ENCODE measurements around the gene HIF1A.
"Not testable (repeated sequence)": the region's sequence is repeated elsewhere in the genome, so short reads cannot be mapped to it uniquely, and the experiment has no call there.

The HIF1A gene

DNA sequence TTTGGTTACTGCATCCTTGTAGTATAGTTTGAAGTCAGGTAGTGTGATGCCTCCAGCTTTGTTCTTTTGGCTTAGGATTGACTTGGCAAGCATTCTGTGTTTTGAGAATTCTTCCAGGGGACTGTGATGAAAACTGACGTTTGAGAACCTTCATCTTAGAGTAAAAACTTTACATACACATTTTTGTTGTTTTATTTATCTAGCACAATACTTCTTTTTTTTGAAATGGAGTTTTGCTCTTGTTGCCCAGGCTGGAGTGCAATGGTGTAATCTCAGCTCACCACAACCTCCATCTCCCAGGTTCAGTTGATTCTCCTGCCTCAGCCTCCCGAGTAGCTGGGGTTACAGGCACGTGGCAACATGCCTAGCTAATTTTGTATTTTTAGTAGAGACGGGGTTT, 13.4 kb downstream of the HIF1A start:
- not testable (repeated sequence) for DNase-seq (ENCODE audit: low read depth)

DNA sequence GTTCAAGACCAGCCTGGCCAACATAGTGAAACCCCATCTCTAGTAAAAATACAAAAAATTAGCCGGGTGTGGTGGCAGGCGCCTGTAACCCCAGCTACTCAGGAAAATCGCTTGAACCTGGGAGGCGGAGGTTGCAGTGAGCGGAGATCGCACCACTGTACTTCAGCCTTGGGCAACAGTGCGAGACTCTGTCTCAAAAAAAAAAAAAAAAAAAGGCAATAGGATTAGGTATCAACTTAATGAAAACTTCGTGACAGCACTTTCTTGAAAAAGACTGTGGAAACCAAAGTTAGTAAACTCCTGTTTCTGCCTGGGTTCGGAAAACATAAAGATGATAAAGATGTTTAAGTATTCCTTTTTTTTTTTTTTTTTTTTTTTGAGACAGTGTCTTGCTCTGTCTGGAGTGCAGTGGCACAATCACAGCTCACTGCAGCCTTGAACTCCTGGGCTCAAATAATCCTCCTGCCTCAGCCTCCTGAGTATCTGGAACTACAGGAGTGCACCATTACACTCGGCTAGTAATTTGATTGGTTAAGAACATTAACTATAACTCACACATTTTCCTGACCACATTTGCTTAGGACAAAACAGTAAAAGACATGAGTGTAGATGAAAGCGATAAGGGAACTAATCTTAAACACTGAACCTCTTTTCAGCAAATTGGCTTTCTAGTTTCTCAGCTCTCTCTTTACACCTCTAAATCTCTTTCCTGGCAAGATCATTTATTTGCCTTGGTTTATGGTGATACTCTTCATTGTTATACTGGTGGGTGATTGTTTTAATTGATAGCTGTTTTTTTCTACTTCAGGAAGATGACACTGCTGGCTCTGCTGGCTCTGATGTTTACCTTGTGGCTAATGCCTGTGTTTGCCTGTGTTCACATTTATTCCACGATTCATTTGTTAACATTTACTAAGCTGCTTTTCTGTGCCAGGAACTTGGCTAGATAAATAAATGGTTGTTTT, 15.8 kb downstream of the HIF1A start:
- DNase-seq (ENCODE audit: low read depth) = no peak

DNA sequence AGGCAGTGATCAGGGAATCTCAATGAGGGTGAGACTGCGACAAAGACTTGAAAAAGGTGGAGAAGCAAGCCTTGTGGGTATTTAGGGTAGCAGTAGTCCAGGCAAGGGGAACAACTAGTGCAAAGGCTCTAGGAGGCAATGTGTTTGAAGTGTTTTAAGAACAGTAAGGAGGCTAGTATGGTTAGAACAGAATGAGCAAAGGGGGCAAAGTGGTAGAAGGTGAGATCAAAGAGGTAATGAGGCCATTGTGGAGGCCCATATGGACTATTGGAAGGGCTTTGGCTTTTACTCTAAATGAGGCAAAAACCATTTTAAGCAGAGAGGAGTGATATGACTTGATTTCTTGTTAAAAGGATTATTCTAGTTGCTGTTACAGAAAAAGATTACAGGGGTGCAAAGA, 16.8 kb downstream of the HIF1A start:
- DNase-seq (ENCODE audit: low read depth) = no peak

DNA sequence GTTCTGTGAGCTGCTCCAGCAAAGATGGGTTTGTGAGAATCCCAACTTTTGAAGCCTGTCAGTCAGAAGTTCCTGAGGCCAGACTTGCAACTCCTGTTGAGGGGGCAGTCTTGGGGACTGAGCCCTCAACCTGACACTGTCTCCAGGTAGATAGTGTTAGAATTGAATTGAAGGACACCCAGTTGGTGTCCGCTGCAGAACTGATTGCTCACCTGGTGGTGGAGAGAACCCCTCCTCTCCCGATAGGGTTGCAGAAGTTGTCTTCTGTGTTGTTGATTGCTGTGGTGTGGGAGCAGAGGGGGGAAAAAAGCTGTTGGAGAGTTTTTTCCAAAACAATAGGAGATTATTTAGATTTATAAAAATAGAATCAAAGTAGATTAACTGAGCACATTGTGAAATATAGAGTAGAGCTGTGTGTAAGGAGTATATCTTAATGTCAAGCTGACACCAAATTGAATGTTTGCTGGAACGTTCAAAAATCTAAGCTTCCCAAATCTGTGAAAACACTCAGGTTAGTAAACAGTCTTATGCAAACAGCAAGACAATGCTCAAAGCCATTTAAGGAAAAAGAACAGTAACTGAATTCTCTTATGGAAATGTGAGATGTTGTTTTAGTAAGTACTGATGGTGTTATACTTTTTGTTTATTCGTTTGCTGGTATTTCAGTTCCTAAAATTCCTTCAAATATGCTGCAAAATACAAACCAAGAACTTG, 18.6 kb downstream of the HIF1A start:
- DNase-seq (ENCODE audit: low read depth) = no peak

DNA sequence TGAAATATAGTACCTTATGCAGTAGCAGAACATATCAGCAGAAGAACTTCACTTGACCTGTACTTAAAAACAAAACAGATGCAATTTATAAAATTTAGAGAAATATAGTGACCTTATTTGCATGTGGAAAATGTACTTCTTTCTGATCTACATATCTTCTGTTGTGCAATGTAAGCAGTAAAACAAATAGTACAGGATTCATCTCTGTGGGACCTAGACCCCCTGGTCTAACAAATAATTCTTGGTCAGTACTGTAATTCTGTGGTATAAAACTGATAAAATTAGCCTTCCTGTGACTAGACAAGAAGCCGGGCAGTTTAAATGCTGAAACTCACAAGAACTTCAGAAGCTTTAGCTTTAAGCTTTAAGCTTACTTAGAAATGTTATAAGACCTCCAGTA, 21.6 kb downstream of the HIF1A start:
- DNase-seq (ENCODE audit: low read depth) = no peak

DNA sequence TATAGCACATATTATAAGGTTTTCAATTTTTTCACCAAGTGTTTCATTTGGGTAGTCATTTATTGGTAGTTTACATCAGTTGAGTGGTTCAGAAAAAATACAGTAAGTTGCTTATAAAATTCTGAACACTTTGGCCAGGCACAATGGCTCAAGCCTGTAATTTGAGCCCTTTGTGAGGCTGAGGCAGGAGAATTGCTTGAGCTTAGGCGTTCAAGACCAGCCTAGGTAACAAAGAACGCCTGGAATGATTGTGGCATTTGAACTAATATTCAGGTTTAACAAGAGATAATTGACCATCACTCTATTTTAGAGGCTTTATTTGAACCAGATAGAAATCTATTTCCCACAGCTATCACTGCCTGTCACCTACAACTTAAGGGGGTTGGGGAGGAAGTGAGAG, 22.7 kb downstream of the HIF1A start:
- DNase-seq (ENCODE audit: low read depth) = no peak

DNA sequence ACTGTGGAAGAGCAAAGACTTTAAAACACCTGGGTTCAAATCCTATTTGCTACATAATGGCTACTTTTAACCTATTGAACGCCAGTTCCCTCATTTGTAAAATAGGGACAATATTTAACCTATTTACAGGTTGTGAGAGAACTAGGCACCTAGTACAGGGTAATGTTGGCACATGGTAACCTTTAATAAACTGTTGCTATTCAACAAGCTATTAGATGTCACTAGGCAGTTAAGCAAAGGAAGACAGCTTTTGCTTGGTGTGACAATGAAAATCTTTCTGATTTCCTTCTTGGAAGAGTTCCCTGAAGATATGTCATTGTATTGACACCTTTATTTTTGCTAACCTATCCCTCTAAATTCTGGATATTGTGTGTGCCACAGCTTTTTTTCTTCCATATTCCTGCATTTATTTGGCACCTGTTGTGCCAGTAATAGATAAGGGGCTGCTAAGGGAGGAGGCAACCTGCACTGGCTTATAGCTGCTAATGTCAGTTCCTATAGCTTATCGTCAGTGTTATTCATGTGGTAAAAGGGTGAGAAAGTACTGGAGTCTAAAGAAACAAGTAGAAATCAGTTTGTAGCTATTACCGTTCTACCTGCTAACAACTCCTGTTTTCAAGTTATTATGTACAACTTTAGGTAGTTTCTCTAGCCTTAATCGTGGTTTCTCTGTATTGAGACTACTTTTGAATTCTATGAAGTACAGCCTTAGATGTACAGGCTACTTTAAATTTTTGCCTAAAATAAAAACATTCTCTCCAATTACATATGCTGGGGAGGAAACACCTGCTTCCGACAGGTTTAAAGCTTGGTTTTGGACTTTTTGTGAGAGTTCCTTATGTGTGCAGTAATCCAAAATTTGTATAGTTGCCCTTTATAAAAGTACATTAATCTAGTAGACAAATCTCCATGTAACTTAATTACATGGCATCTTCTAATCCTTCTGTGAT, 24.3 kb downstream of the HIF1A start:
- no peak for DNase-seq (ENCODE audit: low read depth)

DNA sequence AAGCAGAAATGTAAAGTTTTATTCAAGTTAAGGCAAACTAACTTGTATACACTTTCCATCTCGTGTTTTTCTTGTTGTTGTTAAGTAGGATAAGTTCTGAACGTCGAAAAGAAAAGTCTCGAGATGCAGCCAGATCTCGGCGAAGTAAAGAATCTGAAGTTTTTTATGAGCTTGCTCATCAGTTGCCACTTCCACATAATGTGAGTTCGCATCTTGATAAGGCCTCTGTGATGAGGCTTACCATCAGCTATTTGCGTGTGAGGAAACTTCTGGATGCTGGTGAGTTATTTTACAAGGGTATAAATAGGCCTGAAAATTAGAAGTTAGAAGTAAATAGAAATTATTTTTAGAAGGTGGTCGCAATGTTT, 25.0 kb downstream of the HIF1A start:
- no peak for DNase-seq (ENCODE audit: low read depth)

DNA sequence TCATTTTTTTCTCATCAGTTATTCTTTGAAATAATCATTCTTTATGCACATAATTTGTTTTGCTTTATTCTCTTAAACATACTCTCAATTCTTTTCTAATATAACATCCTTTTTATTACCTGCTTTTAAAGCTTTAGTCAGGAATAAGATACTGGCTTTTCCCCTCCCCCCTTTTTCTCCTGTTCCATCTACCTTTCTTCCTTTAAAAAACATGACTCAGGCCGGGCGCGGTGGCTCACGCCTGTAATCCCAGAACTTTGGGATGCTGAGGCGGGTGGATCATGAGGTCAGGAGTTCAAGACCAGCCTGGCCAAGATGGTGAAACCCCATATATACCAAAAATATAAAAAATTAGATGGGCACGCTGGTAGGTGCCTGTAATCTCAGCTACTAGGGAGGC, 25.4 kb downstream of the HIF1A start:
- no peak for DNase-seq (ENCODE audit: low read depth)

DNA sequence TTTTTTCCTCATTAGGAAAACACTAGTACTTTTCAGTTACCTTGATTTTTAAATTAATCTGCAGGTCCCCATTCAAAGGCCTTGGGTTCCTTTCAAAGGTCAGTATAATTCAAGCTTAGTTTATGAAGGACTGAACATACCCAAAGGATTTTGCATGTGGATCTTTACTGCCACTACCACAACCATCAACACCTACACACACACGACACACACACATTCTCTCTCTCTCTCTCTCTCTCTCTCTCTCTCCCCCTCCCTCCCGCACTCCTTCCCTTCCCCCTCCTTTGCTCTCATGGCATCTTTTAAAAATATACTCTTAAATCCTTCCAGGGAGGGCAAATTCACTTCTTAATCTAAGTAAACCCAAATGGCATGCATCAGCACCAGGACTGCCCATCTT, 28.8 kb downstream of the HIF1A start:
- no peak for DNase-seq (ENCODE audit: low read depth)

DNA sequence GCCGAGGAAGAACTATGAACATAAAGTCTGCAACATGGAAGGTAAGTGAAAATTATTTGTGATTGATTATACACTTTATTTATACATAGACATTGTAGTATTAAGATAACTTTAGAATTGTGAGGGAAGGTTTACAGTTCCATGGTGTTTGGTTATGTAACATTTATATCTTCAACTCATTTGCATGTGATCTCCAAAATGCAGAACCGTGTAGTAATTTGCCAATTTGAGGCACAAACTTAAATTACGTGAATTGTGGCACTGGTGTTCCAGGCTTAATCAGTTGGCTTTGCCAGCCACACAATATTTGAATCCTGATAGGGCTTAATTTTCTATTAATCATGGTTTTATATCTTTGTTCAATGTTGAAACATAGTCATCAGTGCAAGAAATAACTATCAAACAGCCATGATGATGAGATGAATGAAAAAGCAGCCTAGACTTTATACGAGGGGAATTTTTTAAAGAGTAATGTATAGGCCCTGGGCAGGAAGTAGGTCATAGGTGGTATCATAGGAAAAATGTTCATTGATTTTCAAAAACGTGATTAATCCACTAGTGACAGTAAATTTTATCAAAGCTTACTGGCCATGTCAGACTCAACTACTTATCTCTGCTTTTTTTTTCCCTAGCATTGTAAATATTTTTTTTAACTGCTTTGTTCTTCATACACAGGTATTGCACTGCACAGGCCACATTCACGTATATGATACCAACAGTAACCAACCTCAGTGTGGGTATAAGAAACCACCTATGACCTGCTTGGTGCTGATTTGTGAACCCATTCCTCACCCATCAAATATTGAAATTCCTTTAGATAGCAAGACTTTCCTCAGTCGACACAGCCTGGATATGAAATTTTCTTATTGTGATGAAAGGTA, 31.7 kb downstream of the HIF1A start:
- no peak for DNase-seq (ENCODE audit: low read depth)

DNA sequence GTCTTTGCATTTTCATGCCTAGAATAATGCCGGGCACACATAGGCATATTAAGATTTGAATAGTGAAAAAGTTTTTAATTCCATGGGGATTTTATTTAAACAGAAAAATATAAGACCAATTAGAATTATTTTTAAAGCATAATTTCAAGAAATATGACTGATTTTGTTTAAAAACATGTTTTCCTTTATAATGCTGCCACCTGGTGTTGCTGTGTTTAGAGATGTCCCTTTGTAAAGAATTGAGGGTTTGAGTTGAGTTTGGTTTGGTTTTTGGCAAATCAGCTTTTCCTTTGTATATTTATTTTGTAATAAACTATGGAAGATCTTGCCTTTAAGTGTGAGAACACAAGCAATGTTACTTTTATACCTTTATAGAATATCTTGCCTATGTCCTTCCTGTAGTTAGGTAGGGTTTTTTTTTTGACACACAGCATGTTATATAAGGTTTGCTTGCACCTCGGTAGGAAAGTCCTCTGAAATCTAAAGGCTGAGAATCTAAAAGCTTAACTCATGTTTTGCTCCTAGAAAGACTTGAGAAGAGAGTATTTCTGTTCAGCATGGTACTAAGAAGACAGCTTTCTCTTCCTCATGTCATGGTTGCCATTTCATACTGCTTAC, 35.6 kb downstream of the HIF1A start:
- DNase-seq (ENCODE audit: low read depth) = no peak

DNA sequence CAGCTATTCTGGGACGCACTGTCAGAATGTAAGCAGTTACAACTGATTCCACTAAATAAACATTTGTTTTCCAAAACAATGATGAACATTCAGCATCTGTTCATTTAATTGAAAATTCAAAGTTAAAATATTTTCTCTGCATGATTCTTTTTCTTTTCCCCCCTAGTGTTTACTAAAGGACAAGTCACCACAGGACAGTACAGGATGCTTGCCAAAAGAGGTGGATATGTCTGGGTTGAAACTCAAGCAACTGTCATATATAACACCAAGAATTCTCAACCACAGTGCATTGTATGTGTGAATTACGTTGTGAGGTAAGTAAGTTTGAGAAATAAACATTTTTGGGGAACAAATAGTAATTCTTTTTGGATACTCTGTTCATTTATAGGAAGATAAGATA, 38.7 kb downstream of the HIF1A start:
- no peak for DNase-seq (ENCODE audit: low read depth)

DNA sequence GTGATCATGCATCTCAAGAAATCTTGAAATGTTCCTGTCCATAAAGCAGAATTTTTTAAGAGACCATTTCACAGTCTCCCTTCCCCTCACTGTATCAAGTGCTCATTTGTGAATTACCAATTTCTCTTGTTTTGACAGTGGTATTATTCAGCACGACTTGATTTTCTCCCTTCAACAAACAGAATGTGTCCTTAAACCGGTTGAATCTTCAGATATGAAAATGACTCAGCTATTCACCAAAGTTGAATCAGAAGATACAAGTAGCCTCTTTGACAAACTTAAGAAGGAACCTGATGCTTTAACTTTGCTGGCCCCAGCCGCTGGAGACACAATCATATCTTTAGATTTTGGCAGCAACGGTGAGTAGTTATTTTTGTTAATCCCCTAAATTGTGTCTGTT, 41.4 kb downstream of the HIF1A start:
- no peak for DNase-seq (ENCODE audit: low read depth)

DNA sequence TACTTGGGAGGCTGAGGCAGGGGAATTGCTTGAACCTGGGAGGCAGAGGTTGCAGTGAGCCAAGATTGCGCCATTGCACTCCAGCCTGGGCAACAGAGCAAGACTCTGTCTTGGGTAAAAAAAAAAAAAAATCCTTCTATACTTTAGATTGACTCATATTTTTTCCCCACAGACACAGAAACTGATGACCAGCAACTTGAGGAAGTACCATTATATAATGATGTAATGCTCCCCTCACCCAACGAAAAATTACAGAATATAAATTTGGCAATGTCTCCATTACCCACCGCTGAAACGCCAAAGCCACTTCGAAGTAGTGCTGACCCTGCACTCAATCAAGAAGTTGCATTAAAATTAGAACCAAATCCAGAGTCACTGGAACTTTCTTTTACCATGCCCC, 42.6 kb downstream of the HIF1A start:
- no peak for DNase-seq (ENCODE audit: low read depth)

DNA sequence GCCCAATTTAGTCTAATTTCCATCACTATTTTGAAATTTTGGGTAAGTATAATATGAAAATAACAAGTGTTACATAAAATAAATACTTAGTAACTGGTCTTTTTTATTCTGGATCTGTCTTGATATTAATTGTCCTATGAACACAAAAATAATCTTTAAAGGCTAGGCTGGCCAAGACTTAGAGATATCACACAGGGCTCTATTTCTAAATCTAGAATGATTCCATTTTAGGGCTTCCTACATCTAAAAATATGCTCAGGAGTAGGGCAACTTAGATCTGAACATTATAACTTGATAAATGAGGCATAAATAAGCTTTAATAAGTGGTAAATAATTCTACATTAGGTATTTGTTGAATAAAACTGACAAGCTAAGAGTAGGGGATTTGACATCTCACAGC, 43.8 kb downstream of the HIF1A start:
- no peak for DNase-seq (ENCODE audit: low read depth)

DNA sequence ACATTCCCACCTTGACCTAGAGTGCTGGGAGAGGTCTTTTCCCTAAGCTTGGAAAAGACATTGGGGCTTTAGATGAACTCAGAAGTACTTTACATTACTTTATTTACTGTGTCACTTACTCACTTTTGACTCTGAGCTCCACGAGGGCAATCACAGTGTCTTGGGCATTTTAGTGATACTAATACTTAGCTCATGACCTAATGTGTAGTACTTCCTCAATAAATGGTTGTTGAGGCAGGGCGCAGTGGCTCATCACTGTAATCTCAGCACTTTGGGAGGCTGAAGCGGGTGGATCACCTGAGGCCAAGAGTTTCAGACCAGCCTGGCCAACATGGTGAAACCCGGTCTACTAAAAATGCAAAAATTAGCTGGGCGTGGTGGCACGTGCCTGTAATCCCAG, 47.1 kb downstream of the HIF1A start:
- DNase-seq (ENCODE audit: low read depth) = no peak

DNA sequence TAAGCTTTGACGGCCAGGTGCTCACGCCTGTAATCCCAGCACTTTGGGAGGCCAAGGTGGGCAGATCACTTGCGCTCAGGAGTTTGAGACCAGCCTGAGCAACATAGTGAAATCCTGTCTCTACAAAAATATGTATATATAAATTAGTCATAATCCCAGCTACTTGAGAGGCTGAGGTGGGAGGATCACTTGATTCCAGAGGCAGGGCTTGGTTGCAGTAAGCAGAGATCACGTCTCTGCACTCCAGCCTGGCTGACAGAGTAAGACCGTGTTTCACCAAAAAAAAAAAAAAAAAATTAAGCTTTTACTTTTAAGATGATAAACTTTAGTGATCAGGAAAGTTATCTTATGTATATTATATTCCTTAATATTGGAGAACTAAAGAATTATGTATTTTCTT, 48.9 kb downstream of the HIF1A start:
- no peak for DNase-seq (ENCODE audit: low read depth)

DNA sequence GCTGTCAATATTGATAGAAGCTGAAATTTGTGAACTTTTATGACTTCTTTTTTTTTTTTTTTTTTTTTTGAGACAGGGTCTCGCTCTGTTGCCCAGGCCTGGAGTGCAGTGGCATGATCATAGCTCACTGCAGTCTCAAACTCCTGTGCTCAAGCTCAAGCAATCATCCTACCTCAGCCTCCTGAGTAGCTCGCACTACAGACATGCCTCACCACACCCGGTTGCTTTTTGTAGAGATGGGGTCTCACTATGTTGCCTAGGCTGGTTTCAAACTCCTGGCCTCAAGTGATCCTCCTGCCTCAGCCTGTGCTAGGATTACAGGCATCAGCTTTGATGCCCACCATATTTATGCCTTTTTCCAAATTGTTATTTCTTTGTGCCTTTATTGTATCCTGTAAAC, 51.0 kb downstream of the HIF1A start:
- DNase-seq (ENCODE audit: low read depth) = not testable (repeated sequence)

DNA sequence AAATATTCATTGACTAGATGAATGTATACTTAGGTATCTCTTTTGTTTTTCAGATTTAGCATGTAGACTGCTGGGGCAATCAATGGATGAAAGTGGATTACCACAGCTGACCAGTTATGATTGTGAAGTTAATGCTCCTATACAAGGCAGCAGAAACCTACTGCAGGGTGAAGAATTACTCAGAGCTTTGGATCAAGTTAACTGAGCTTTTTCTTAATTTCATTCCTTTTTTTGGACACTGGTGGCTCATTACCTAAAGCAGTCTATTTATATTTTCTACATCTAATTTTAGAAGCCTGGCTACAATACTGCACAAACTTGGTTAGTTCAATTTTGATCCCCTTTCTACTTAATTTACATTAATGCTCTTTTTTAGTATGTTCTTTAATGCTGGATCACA, 51.6 kb downstream of the HIF1A start:
- DNase-seq (ENCODE audit: low read depth) = no peak

DNA sequence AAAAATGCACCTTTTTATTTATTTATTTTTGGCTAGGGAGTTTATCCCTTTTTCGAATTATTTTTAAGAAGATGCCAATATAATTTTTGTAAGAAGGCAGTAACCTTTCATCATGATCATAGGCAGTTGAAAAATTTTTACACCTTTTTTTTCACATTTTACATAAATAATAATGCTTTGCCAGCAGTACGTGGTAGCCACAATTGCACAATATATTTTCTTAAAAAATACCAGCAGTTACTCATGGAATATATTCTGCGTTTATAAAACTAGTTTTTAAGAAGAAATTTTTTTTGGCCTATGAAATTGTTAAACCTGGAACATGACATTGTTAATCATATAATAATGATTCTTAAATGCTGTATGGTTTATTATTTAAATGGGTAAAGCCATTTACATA, 52.0 kb downstream of the HIF1A start:
- DNase-seq (ENCODE audit: low read depth) = no peak
